Tibial artery (tissue), 4 donors: ENCODE results near the gene BPIFB4.
"Not testable (repeated sequence)": the region's sequence is repeated elsewhere in the genome, so short reads cannot be mapped to it uniquely, and the experiment has no call there.

Experiments used
- DNase-seq, 2 donors: peaks; one replicate each; pipeline ENCODE4 v3.0.0-alpha.2; 2019
- H3K27ac ChIP-seq, 2 donors: fragments of 200-600 bp; sonication (generic) in 1 of 2; 1 replicate in 1 of 2; 2 replicates in 1 of 2; pipeline ENCODE4 v1.5.1; 2018 to 2019; ENCODE audit warnings: mild to moderate bottlenecking in 1 of 2
- H3K27me3 ChIP-seq, 2 donors: fragments of 200-600 bp; sonication (generic) in 1 of 2; one replicate each; pipeline versions ENCODE4 v1.5.1 to v1.6.0; 2016 to 2019
- H3K36me3 ChIP-seq, 3 donors: fragments of 200-600 bp; sonication (generic) in 2 of 3; one replicate each; pipeline ENCODE4 v1.5.1; 2016 to 2019; ENCODE audit warnings: mild to moderate bottlenecking in 2 of 3
- H3K4me1 ChIP-seq, 4 donors: fragments of 200-600 bp; sonication (generic) in 2 of 4; 1 replicate in 3 of 4; 2 replicates in 1 of 4; pipeline ENCODE4 v1.5.1; 2016 to 2019
- H3K4me3 ChIP-seq, 2 donors: fragments of 200-600 bp; sonication (generic) in 1 of 2; 1 replicate in 1 of 2; 2 replicates in 1 of 2; pipeline ENCODE4 v1.5.1; 2018 to 2019; ENCODE audit warnings: mild to moderate bottlenecking in 2 of 2
- H3K9me3 ChIP-seq, 3 donors: fragments of 200-600 bp; sonication (generic) in 1 of 3; one replicate each; pipeline ENCODE4 v1.5.1; 2016 to 2019
- intact Hi-C: fragments of 100-400 bp; cut with DNase I; formaldehyde crosslinking; loops from one replicate; pipeline ENCODE4 v1.15.0; 2023; ENCODE audit warnings: low total_unique reads
- TF ChIP-seq, protein P1 (sequence below), 2 experiments: fragments of 200-600 bp in 1 of 2; fragments of 450-650 bp in 1 of 2; IDR thresholded peaks; one replicate each; pipeline ENCODE4 v1.5.1; 2017 to 2019; ENCODE audit warnings: antibody characterized with exemption in 2 of 2, mild to moderate bottlenecking in 1 of 2, moderate library complexity in 1 of 2

The BPIFB4 gene

DNA sequence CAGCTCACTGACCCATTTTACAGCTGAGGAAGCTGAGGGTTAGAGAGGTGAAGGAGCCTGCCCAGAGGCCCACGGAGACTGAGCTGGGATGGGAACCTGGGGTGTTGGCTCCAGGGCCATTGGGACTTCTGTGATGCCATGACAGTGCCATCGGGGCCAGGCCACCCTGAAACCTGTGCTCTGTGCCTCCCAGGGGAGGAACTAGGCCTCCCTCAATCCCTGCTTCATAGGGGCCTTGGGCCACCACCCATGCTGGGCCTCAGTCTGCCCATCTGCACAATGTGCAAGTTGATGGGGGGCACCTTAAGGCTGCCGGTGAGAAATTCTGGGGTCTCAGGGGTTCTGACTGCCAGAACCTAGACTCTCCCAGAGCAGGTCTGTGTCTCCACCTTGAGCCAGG is 24.9 kb downstream of the BPIFB4 start:
- H3K9me3 ChIP-seq = no peaks in the 10 kb centered on the region
- H3K36me3 ChIP-seq = no peaks in the 10 kb centered on the region
- no peak overlapping the region for H3K4me3 ChIP-seq
- TF ChIP-seq, protein P1, sequence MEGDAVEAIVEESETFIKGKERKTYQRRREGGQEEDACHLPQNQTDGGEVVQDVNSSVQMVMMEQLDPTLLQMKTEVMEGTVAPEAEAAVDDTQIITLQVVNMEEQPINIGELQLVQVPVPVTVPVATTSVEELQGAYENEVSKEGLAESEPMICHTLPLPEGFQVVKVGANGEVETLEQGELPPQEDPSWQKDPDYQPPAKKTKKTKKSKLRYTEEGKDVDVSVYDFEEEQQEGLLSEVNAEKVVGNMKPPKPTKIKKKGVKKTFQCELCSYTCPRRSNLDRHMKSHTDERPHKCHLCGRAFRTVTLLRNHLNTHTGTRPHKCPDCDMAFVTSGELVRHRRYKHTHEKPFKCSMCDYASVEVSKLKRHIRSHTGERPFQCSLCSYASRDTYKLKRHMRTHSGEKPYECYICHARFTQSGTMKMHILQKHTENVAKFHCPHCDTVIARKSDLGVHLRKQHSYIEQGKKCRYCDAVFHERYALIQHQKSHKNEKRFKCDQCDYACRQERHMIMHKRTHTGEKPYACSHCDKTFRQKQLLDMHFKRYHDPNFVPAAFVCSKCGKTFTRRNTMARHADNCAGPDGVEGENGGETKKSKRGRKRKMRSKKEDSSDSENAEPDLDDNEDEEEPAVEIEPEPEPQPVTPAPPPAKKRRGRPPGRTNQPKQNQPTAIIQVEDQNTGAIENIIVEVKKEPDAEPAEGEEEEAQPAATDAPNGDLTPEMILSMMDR (IDR thresholded peaks at IDR 0.05) = no peak
- no peak for DNase-seq
- intact Hi-C loops = no loop called here
- H3K27ac ChIP-seq = no peak overlapping the region
- H3K27me3 ChIP-seq = peaks cover 0 to 32% of the 10 kb centered on the region in 2 donors
- no peaks in the 10 kb centered on the region for H3K4me1 ChIP-seq

DNA sequence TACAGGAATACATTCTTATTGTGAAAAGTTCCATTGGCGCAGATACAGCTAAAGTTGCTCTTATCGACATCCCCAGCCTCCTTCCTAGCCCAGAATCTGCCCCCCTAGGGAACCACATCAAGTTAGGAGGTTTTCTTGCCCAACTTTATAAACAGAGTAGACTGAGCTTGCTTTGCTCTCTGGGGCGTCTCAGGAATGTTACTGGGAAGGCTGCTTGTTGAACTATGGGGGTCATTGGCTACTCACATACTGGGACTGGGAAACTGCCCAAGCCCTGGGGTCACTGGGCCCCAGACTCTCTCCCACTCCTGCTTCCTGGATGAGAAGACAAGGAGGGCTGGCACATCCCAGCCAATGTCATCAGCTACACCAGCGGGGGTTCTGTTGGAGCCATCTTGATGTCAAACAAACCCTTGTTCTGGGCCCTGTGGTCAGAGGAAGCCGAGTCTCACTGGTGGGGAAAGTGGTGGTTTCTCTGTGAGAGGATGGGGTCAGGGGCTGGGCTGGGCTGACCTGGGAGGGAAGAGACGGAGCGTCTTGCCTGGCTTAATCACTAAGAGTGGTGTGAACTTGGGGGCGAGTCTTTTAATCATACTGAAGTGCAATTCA is 26.0 kb downstream of the BPIFB4 start:
- no peaks in the 10 kb centered on the region for H3K4me1 ChIP-seq
- peaks cover 0 to 32% of the 10 kb centered on the region in 2 donors for H3K27me3 ChIP-seq
- DNase-seq = no peak
- intact Hi-C loops = no loop called here
- no peak overlapping the region for H3K4me3 ChIP-seq
- TF ChIP-seq, protein P1 (IDR thresholded peaks at IDR 0.05) = no peak
- no peaks in the 10 kb centered on the region for H3K9me3 ChIP-seq
- no peaks in the 10 kb centered on the region for H3K36me3 ChIP-seq
- H3K27ac ChIP-seq = no peak overlapping the region

DNA sequence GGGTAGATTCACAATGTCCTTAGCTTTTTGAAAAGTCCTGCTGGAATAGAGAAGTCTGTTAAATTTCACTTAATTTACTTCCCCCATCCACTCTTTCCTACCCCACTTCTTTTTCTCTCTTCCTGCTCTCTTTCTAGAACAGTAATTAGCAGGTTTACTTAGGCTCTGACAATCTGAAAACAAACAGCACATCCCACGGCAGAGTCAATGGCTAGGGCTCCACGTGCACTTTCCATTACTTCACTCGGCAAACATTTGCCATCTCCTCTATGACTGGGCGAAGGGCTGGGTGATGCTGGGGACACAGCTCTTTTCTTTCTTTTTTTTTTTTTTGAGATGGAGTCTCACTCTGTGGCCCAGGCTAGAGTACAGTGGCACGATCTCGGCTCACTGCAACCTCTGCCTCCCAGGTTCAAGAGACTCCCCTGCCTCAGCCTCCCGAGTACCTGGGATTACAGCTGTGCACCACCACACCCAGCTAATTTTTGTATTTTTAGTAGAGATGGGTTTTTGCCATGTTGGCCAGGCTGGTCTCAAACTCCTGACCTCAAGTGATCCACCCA is 26.7 kb downstream of the BPIFB4 start:
- DNase-seq, H3K4me1 ChIP-seq, H3K9me3 ChIP-seq, H3K4me3 ChIP-seq, H3K36me3 ChIP-seq, H3K27ac ChIP-seq, intact Hi-C loops: not testable (repeated sequence)
- H3K27me3 ChIP-seq = peaks cover 0 to 32% of the 10 kb centered on the region in 2 donors

DNA sequence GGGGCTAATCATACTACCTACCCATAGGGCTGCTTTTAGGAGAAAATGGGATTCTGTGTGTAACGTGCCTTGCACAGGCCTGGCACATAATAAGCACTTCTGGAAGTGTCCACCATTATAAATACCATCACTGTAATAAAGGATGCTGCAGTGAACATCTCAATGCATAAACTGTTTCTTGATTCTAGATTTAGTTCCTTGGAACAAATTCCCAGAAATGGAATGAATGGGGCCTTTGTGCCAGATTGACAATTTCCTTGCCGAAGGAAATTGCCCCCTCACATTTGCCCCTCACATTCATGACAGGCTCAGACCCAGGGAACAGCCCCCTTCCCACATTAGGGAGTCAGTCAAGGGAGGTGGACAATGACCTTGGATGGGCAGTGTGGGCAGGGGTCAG is 29.2 kb downstream of the BPIFB4 start:
- Histone ChIP-seq H3K4me3 (no peak overlapping the region), H3K27me3 (peaks cover 0 to 29% of the 10 kb centered on the region in 2 donors), H3K27ac (no peak overlapping the region), H3K36me3 (no peaks in the 10 kb centered on the region), H3K9me3 (no peaks in the 10 kb centered on the region), H3K4me1 (no peaks in the 10 kb centered on the region)
- TF ChIP-seq, protein P1 (IDR thresholded peaks at IDR 0.05) = no peak
- no peak for DNase-seq
- intact Hi-C loops = no loop called here

DNA sequence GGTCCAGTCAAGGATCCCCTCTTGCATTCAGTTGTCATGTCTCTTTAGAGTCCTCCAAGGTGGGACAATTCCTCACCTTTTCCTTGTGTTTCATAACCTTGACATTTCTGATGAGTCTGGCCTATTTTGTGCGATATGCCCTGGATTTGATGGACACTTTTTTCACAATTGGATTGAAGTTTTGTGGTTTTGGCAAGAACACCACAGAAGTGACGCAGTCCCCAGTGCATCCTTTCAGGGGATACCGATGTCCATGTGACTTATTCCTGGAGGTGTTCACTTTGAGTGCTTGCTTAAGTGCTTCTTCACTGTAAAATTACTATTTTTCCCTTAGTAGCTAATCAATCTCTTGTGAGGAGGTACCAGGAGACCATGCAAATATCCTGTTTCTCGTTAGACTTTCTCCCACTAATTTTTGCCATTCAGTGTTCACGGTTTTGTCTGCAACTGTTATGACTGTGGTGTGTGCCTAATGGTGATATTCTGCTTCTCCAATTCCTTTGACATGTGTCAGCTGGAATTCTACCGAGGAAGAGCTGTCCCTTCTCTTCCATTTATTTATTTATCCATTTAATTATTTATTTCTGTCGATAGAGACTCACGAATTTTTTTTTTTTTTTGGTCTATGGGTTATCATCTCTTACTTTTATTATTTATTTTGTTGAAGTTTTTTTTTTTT is 30.8 kb downstream of the BPIFB4 start:
- Histone ChIP-seq H3K4me1 (no peaks in the 10 kb centered on the region), H3K9me3 (no peaks in the 10 kb centered on the region), H3K27me3 (peaks cover 0 to 18% of the 10 kb centered on the region in 2 donors), H3K4me3 (no peak overlapping the region), H3K27ac (no peak overlapping the region), H3K36me3 (no peaks in the 10 kb centered on the region)
- intact Hi-C loops = no loop called here
- no peak for DNase-seq
- TF ChIP-seq, protein P1 (IDR thresholded peaks at IDR 0.05) = no peak

DNA sequence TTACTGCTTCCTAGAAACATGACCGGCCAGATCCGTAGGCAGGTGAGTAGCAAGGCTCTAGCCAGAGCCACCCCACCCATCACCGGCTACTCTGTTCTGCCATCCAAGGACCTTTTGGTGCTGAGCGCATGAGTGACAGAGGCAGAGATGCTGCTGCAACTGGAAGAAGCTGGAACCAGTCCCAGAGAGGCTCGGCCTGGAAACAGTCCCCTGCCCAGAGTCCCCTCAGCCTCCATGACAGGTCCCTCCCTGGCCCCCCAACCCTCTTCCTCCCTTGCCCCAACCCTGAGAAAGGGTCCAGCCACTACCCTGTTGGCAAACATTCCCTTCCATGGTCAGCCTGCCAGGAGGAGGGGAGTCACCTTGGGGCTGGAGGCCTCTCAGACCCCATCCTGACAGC is 31.9 kb downstream of the BPIFB4 start:
- no peak overlapping the region for H3K27ac ChIP-seq
- TF ChIP-seq, protein P1 (IDR thresholded peaks at IDR 0.05) = no peak
- intact Hi-C loops = no loop called here

More for the DNA sequence above, 31.9 kb downstream of the BPIFB4 start:
- no peak for DNase-seq
- H3K4me3 ChIP-seq = no peak overlapping the region
- peaks cover 0 to 14% of the 10 kb centered on the region in 2 donors for H3K27me3 ChIP-seq
- H3K4me1 ChIP-seq = no peaks in the 10 kb centered on the region
- no peaks in the 10 kb centered on the region for H3K36me3 ChIP-seq
- no peaks in the 10 kb centered on the region for H3K9me3 ChIP-seq
